Endothelial cell of umbilical vein (primary cell): ENCODE results near the gene SURF6.

ENCODE experiments used
- EZH2 ChIP-seq: IDR thresholded peaks from 2 replicates; pipeline ENCODE4 v1.6.1; 2012; ENCODE audit warnings: borderline replicate concordance, low read depth, mild to moderate bottlenecking, moderate library complexity, low read length, inconsistent platforms; ENCODE audit not compliant: severe bottlenecking
- JUN ChIP-seq: IDR thresholded peaks from 2 replicates; pipeline ENCODE4 v1.6.1; 2011; ENCODE audit warnings: borderline replicate concordance, low read depth; ENCODE audit not compliant: insufficient read length, insufficient read depth
- MYC ChIP-seq: IDR thresholded peaks from one replicate; pipeline ENCODE4 v1.6.1; 2011; ENCODE audit warnings: mild to moderate bottlenecking, low read depth, low read length
- POLR2A ChIP-seq: IDR thresholded peaks from 2 replicates; pipeline ENCODE4 v1.6.1; 2012; ENCODE audit warnings: low read depth, mild to moderate bottlenecking, control low read depth, low read length
- POLR2AphosphoS5 ChIP-seq: IDR thresholded peaks from 2 replicates; pipeline ENCODE4 v1.6.1; 2012; ENCODE audit warnings: low read depth, mild to moderate bottlenecking, control low read depth, low read length, moderate library complexity; ENCODE audit not compliant: insufficient read depth
- TF ChIP-seq, protein P1 (sequence below), 2 donors: IDR thresholded peaks; 1 replicate in 1 of 2; 2 replicates in 1 of 2; pipeline ENCODE4 v1.5.1; 2011; ENCODE audit warnings: low read length in 2 of 2, mild to moderate bottlenecking in 2 of 2, moderate library complexity in 2 of 2, control low read depth in 1 of 2, inconsistent platforms in 1 of 2, low read depth in 1 of 2; ENCODE audit not compliant: insufficient read depth in 1 of 2; ENCODE audit errors: extremely low read depth in 1 of 2

DNA sequence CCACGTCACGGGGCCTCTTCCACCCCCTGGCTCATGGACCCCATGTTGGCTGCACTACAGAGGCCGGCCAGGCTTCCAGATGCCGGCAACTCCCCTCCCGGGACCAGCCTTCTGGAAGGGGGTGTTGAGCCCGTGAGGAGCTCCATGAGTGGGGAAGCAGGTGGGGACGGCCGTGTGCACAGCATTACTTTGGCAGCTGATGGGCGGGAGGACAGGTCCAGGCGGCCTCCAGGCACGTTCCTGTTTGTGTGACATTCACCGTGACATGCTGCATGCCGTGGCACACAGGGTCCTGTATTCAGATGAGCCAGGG, 31.9 kb downstream of the SURF6 start:
- TF ChIP-seq EZH2 (no peak), POLR2A (no peak), POLR2AphosphoS5 (no peak), MYC (no peak), JUN (no peak)
- TF ChIP-seq, protein P1, sequence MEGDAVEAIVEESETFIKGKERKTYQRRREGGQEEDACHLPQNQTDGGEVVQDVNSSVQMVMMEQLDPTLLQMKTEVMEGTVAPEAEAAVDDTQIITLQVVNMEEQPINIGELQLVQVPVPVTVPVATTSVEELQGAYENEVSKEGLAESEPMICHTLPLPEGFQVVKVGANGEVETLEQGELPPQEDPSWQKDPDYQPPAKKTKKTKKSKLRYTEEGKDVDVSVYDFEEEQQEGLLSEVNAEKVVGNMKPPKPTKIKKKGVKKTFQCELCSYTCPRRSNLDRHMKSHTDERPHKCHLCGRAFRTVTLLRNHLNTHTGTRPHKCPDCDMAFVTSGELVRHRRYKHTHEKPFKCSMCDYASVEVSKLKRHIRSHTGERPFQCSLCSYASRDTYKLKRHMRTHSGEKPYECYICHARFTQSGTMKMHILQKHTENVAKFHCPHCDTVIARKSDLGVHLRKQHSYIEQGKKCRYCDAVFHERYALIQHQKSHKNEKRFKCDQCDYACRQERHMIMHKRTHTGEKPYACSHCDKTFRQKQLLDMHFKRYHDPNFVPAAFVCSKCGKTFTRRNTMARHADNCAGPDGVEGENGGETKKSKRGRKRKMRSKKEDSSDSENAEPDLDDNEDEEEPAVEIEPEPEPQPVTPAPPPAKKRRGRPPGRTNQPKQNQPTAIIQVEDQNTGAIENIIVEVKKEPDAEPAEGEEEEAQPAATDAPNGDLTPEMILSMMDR (IDR thresholded peaks at IDR 0.05; ENCODE audit: extremely low read depth in 1 of 2, insufficient read depth in 1 of 2, low read depth in 1 of 2, low read length in 2 of 2): no peak
